HepG2 (cell line): ENCODE measurements around the gene DSCAML1.

Source experiments
- BRCA1 ChIP-seq: sonication (generic); formaldehyde crosslinking; IDR thresholded peaks from 2 replicates; pipeline ENCODE4 v1.4.0; 2020; ENCODE audit warnings: missing genetic modification reagents
- CEBPG ChIP-seq: IDR thresholded peaks from 2 replicates; pipeline ENCODE4 v1.6.1; 2016
- GPN1 ChIP-seq: sonication (generic); formaldehyde crosslinking; IDR thresholded peaks from 2 replicates; pipeline ENCODE4 v1.5.1; 2020; ENCODE audit warnings: missing genetic modification reagents, borderline replicate concordance
- KLF13 ChIP-seq: sonication (generic); formaldehyde crosslinking; IDR thresholded peaks from 2 replicates; pipeline ENCODE4 v1.4.0; 2020; ENCODE audit warnings: mild to moderate bottlenecking, missing genetic modification reagents
- TBX3 ChIP-seq: fragments of 450-650 bp; IDR thresholded peaks from 2 replicates; pipeline ENCODE4 v1.6.1; 2017; ENCODE audit warnings: antibody characterized with exemption, mild to moderate bottlenecking, inconsistent platforms, borderline replicate concordance
- TOPORS ChIP-seq: sonication (generic); formaldehyde crosslinking; IDR thresholded peaks from 2 replicates; pipeline ENCODE4 v1.8.0; 2023; ENCODE audit warnings: mild to moderate bottlenecking, missing genetic modification reagents
- ZNF264 ChIP-seq: sonication (generic); formaldehyde crosslinking; IDR thresholded peaks from 2 replicates; pipeline ENCODE4 v1.4.0; 2020; ENCODE audit warnings: missing genetic modification reagents
- ZNF775 ChIP-seq: sonication (generic); formaldehyde crosslinking; IDR thresholded peaks from 2 replicates; pipeline ENCODE4 v1.4.0; 2020; ENCODE audit warnings: missing genetic modification reagents, mild to moderate bottlenecking, moderate library complexity, borderline replicate concordance
- TF ChIP-seq, protein P1 (sequence below), 2 experiments: IDR thresholded peaks; 2 replicates each; pipeline ENCODE4 v1.6.1; 2011 to 2012; ENCODE audit warnings: low read length in 2 of 2, borderline replicate concordance in 1 of 2, low read depth in 1 of 2, mild to moderate bottlenecking in 1 of 2, moderate library complexity in 1 of 2

- TF ChIP-seq TOPORS (CRISPR knock-in tag) (no peak), BRCA1 (no peak), TBX3 (no peak), ZNF775 (CRISPR knock-in tag) (no peak), ZNF264 (CRISPR knock-in tag) (no peak), GPN1 (CRISPR knock-in tag) (no peak), CEBPG (no peak), KLF13 (no peak)
- TF ChIP-seq, protein P1, sequence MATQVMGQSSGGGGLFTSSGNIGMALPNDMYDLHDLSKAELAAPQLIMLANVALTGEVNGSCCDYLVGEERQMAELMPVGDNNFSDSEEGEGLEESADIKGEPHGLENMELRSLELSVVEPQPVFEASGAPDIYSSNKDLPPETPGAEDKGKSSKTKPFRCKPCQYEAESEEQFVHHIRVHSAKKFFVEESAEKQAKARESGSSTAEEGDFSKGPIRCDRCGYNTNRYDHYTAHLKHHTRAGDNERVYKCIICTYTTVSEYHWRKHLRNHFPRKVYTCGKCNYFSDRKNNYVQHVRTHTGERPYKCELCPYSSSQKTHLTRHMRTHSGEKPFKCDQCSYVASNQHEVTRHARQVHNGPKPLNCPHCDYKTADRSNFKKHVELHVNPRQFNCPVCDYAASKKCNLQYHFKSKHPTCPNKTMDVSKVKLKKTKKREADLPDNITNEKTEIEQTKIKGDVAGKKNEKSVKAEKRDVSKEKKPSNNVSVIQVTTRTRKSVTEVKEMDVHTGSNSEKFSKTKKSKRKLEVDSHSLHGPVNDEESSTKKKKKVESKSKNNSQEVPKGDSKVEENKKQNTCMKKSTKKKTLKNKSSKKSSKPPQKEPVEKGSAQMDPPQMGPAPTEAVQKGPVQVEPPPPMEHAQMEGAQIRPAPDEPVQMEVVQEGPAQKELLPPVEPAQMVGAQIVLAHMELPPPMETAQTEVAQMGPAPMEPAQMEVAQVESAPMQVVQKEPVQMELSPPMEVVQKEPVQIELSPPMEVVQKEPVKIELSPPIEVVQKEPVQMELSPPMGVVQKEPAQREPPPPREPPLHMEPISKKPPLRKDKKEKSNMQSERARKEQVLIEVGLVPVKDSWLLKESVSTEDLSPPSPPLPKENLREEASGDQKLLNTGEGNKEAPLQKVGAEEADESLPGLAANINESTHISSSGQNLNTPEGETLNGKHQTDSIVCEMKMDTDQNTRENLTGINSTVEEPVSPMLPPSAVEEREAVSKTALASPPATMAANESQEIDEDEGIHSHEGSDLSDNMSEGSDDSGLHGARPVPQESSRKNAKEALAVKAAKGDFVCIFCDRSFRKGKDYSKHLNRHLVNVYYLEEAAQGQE (IDR thresholded peaks at IDR 0.05; ENCODE audit: borderline replicate concordance in 1 of 2, low read depth in 1 of 2, low read length in 2 of 2) = no peak
Observed at GRCh38 chr11:117735350-117735977, 61.6 kb downstream of the DSCAML1 start.
